Measurements from ENCODE around the gene HDAC4.
A peak's percentile ranks its signal among the peaks of the same experiment; 100 is the strongest.
"Not testable (repeated sequence)": the region's sequence is repeated elsewhere in the genome, so short reads cannot be mapped to it uniquely, and the experiment has no call there.

The HDAC4 gene

DNA sequence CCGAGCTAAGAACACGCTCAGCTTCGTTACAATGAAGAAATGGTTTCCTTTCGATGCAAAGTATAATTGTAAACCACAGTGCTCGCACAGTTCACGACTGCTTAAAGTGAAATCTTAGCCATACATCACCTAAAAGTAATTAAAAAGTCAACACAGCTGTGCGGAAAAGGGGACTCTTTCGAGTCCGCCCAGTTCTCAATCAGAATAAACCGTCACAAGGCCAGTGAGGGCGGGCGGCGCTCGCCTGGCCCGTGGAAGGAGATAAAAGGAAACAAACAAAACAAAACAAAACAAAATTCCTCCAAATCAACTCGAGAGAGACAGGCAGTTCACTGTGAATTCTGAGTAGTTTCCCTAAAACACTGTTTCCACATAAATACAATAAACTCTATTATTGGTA lies 352.1 kb downstream of the HDAC4 start:
- DNase-seq (ENCODE audit: insufficient read length, low spot score) (no peak), FAIRE-seq (no peak)

GRCh38 chr2:239047861-239048260 lies 353.0 kb downstream of the HDAC4 start:
- DNase-seq (ENCODE audit: insufficient read length, low spot score) (no peak), FAIRE-seq (no peak)

GRCh38 chr2:239047420-239047819 lies 353.4 kb downstream of the HDAC4 start:
- DNase-seq (ENCODE audit: insufficient read length, low spot score) (no peak), FAIRE-seq (no peak)

DNA sequence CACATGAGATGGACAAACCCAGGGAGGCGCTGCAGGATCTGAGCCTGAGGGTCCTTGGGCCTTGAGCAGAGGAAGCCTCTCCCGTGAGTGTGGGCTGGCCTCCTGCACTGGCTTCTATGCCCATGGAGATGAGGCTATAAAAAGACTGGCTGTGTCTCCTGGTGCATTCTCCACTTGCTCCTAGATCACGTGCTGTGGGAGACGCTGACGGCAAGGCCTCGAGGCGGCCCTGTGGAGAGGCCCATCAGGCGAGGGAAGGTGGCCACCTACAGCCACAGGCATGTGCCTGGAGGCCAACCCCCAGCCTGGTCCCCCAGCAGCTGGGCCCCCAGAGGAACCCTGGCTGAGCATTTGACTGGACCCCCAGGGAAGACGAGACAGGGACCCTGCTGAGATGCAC lies 354.0 kb downstream of the HDAC4 start:
- DNase-seq (ENCODE audit: insufficient read length, low spot score) (no peak), FAIRE-seq (no peak)

DNA sequence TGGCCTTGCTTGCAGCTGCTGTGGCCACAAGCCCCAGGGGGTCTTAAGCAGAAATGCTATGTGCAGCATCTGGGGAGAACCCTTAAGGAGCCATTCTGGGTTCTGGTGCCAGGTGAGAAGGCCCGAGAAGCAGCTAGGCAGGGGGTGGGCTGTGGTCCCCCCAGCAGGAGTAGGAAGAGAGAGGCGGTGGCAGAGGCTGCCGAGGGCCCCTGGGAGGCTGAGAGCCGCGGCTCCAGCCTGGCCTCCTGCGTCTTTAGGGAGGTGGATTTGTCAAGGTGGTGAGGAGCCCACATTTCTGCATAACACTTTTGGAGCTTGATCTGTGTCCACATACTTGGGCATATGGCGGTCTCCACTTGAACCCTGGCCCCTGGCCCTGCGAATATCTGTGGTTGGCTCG lies 356.5 kb downstream of the HDAC4 start:
- DNase-seq (ENCODE audit: insufficient read length, low spot score) (no peak), FAIRE-seq (no peak)

DNA sequence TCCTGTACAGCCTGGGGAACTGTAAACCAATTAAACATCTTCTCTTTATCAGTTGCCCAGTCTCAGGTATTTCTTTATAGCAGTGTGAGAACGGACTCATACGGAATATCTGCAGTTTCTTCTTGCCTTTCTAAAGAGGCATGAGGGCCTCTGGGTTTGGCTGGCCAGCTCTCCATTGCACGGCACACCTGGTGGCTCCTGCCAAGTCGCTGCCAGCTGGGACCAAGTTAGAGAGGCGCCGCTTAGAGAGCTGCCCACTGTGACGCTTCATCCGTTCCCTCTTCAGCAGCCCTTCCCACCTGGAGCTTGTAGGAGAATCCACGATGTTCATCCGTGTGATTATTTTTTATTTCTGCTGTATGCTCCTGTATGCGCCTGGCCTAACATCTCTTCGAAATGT lies 357.5 kb downstream of the HDAC4 start:
- no peak for FAIRE-seq
- no peak for DNase-seq (ENCODE audit: insufficient read length, low spot score)

- no peak for FAIRE-seq
- no peak for DNase-seq (ENCODE audit: insufficient read length, low spot score)
These were observed 358.1 kb downstream of the HDAC4 start for GRCh38 chr2:239042551-239043320.

DNA sequence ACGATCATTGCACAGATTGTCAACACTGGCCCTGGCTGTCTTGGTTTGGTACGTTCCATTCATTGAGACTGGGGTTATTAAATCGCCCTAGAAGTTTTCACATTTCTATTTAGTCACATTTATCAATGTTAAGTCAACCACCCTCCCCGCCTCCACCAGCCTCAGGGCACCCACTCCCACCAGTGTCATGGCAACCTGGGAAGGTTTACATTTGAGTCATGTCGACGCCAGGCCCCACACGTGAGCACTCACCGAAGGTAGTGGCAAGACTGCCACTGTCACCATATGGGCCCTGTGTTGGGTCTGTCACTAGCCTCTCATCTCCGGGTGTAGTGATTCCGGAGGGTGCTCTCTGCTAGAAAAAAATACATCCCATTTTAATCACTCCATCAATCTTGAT lies 358.8 kb downstream of the HDAC4 start:
- no peak for FAIRE-seq
- DNase-seq (ENCODE audit: insufficient read length, low spot score) = no peak

DNA sequence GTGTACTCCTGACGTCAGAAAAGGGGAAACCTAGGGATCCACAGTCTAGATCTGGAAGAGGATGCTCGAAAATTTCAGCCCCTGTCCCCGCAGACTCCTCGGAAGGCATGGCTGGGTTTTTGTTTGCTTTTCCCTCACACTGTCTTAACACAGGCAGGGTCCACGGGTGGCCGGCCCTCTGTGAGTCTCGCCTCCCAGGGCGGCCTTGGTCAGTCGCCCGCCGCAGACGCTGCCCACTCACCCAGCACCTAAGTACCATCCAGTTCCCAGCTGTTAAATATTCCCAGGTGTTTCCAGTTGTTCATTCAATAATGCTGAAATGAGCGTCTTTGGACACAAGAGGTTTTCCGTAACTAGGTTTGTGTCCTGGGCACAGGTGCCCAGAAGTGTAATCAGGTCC lies 359.8 kb downstream of the HDAC4 start:
- no peak for DNase-seq (ENCODE audit: insufficient read length, low spot score)
- no peak for FAIRE-seq

GRCh38 chr2:239040152-239040761 lies 360.6 kb downstream of the HDAC4 start:
- DNase-seq (ENCODE audit: insufficient read length, low spot score) (no peak), FAIRE-seq (no peak)

- FAIRE-seq = no peak
These were observed 361.4 kb downstream of the HDAC4 start for GRCh38 chr2:239039479-239039861.

GRCh38 chr2:239038773-239039478 lies 361.9 kb downstream of the HDAC4 start:
- DNase-seq (ENCODE audit: insufficient read length, low spot score) = no peak
- FAIRE-seq = no peak

More at GRCh38 chr2:239039479-239039861, 361.4 kb downstream of the HDAC4 start:
- DNase-seq (ENCODE audit: insufficient read length, low spot score) = no peak

GRCh38 chr2:239038284-239038683 lies 362.5 kb downstream of the HDAC4 start:
- not testable (repeated sequence) for FAIRE-seq

DNA sequence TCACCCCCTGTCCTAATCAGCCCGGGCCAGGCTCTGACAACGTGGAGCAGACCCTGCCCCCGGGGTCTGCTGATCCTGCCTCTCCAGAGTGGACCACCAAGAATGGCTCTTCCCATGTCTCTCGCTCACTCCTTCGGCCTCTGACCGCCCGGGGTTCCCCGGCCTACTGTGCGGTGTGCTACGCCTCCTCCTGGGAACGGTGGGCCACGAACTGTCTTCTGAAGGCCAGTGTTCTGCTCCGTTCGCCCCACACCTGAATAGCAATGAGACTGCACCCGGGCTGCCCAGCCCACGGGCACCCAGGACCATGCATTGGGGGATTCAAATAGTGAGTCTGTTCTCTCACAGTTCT lies 363.3 kb downstream of the HDAC4 start:
- FAIRE-seq (no peak), DNase-seq (ENCODE audit: insufficient read length, low spot score) (no peak)

More at GRCh38 chr2:239038284-239038683, 362.5 kb downstream of the HDAC4 start:
- not testable (repeated sequence) for DNase-seq (ENCODE audit: insufficient read length, low spot score)

GRCh38 chr2:239036819-239037558 lies 363.8 kb downstream of the HDAC4 start:
- FAIRE-seq = no peak

DNA sequence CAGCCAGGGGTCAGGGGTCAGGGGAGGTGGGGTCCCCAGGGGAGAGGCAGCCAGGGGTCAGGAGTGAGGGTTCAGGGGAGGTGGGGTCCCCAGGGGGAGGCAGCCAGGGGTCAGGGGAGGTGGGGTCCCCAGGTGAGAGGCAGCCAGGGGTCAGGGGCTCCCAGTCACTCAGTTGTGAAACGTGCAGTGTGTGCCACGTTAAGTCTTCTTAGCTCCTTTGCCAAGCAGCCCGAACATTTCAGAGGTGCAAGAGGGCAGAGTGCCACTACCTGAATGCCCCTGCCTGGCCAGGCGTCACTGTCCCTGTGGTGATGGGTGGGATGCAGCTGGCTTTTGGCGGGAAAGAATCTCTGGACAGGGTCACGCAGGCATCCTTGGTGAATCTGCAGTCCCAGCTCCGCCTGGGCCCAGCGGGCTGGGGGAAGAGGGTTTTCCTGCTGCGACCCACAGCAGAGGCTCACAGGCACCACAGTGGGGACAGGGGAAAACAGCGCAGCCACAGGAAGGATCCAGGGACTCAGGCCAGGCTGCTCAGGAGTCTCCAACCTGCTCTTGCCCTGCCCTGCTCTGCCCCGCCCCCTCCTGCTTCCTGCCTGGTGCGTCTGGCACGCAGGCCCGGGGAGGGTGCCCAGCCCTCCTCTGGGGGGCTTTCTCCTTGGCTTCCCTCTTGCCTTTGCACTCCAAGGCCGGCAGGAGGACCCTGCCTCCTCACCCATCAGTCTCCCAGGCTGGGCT lies 364.7 kb downstream of the HDAC4 start:
- no peak for FAIRE-seq
- DNase-seq (ENCODE audit: insufficient read length, low spot score) = no peak

More at GRCh38 chr2:239036819-239037558, 363.8 kb downstream of the HDAC4 start:
- no peak for DNase-seq (ENCODE audit: insufficient read length, low spot score)

GRCh38 chr2:239035361-239035814 lies 365.4 kb downstream of the HDAC4 start:
- DNase-seq (ENCODE audit: insufficient read length, low spot score) = peak; percentile 85

DNA sequence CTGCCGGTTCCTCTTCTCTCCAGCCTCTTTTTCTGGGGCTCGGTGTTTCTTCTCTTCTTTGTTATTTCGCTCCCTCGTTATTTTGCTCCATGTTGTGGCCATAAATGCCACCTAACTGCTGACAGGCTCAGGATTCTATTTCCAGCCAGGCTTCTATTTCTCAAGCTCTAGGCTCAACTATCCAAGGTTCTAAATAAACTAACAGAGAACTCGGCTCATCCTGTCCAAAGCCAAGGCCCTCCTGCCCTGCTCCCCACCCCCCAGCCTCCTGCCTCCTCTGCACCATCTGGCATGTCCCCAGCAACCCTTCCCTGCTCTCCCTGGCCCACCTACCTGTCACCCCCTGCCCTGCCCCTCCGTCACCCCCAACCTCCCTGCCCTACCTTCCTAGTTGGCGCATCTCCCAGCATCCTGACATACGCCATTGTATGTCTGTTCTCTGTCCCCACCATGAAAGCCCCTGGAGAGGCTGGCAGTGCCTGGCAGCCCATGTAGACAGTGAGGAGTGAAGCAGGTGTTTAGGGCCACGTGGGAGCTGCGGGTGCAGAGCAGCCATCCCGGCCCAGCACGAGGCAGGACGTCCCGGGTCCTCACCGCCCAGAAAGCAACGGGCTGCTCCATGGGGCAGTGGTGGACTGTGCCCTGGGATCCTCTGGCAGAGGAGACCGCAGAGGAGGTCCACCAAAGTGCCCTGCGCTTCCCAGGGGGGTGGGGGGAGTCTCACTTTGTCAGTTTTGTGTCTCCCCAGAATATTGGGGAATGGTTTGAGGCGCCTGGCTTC lies 366.1 kb downstream of the HDAC4 start:
- FAIRE-seq (no peak), DNase-seq (ENCODE audit: insufficient read length, low spot score) (no peak)

More at GRCh38 chr2:239035361-239035814, 365.4 kb downstream of the HDAC4 start:
- FAIRE-seq = no peak

- DNase-seq (ENCODE audit: insufficient read length, low spot score) = no peak
- no peak for FAIRE-seq
These were observed 366.8 kb downstream of the HDAC4 start for GRCh38 chr2:239033801-239034560.

Data from GM19239 (cell line).